GM18520 (cell line): ENCODE data around the gene SLC12A2.

ENCODE experiments used
- ATAC-seq: cut with Tn5 transposase; IDR thresholded peaks from one replicate; pipeline ENCODE4 v1.9.1; 2021; ENCODE audit not compliant: unreplicated experiment

SLC12A2 gene

DNA sequence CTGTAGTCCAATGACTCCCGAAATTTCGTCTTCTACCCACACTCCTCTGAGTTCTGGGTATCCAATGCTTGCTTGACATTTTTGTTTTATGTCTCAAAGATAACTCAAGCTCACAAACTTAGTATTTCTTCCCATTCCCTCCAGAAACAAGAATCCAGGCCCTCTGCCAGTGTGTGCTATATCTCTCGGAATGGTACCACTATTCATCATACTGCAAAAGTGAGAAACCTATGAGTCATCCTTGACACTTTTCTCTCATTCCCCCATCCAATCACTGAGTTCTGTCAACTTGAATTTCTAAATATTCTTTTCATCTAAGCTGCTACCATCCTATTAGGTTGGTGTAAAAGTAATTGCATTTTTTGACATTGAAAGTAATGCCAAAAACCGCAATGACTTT is 9.8 kb downstream of the SLC12A2 start:
- ATAC-seq: no peak

DNA sequence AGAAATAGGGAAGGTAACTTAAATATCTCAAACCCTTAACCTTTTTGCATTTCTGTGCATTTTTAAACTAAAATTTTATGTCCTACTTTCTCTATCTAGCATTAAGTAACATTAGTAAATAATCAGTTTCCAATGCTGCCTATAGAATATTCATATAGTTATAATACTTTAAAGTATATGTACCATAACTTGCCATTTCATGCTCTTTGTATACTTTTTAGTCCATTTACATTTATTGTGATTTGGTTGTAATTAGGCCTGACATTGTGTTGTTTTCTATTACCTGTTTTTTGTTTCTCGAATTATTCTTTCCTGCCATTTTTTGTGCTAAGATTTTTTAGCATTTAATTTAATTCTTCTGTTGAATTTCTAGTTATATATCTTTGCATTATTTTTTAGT is 13.7 kb downstream of the SLC12A2 start:
- ATAC-seq: no peak

GRCh38 chr5:128097781-128098180 is 14.2 kb downstream of the SLC12A2 start:
- ATAC-seq: no peak

- ATAC-seq: no peak
Observed at GRCh38 chr5:128099944-128100343, 16.4 kb downstream of the SLC12A2 start.

GRCh38 chr5:128100860-128101557 is 17.4 kb downstream of the SLC12A2 start:
- ATAC-seq: no peak

GRCh38 chr5:128101676-128102075 is 18.1 kb downstream of the SLC12A2 start:
- no peak for ATAC-seq

GRCh38 chr5:128105203-128105602 is 21.6 kb downstream of the SLC12A2 start:
- no peak for ATAC-seq

DNA sequence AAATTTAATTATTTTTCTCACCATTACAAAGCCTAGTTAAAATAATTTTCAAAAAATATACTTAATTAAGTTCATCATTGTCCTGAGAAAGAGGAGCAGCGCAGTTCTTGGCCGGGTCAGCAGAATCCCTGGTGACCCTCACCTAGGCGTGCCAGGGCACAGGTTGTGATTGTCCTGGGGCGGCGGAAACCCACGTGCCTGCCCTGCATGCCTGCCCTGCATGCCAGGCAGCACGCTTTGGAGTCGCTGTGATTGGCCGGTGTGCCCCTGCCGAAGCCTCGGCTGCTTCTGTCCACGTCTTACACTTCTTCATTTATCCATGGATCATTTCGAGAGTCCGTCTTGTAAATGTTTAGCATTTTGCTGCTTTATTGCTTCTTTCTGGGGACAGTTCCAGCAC is 25.6 kb downstream of the SLC12A2 start:
- ATAC-seq: no peak

DNA sequence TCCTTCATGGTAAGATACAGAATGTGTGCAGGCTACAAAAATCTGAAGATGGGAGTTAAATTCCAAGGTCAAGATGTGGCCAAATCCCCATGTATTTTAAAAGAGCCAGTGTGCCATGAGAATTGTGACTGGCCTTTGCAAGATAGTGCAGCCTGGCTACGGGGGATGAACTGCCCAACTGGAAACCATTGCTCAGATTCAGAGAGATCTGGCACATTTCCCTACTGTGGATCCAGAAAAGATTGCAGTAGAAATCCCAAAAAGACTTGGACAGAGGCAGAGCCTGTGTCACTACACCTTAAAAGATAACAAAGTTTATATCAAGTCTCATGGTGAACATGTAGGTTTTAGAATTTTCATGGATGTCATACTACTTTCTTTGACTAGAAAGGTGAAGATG is 26.2 kb downstream of the SLC12A2 start:
- no peak for ATAC-seq

- ATAC-seq: no peak
Observed at GRCh38 chr5:128111818-128112448, 28.4 kb downstream of the SLC12A2 start.

DNA sequence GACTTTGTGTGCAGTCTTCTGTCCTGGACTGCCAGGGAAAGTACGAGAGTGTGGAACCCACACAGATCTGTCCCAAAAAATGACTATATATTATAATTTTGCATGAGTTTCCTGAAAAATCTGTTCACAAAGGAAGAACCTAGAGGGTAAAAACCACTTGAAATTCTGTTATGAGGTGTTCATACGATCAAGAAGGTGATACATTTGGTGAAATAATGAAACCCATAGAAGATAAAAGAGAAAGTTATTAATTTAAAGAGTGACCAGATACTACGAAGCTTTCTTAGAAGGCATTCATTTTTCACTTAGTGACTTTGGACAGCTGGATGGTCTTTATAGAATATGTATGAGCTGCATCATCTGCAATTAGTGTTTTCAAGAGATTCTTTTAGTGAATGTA is 32.9 kb downstream of the SLC12A2 start:
- ATAC-seq: no peak

- ATAC-seq: no peak
Observed at GRCh38 chr5:128118214-128118613, 34.6 kb downstream of the SLC12A2 start.

DNA sequence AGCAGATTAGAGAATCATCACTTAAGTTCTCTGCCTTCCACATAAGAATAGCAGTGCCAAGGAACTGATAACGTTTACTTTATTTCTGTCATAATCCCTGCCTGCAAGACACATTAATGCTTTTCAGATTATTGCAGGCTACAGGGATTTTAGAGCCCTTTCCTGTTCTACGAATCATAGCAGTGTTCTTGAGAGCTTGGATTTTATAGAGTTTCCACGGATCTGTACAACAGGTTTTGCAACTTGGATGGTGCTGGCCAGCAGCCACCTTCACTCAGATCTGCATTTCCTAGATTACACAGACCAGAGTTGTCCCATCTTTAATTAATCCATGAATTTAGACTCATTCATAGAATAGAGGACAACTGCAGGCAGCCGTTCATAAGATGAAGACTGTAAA is 38.1 kb downstream of the SLC12A2 start:
- no peak for ATAC-seq

DNA sequence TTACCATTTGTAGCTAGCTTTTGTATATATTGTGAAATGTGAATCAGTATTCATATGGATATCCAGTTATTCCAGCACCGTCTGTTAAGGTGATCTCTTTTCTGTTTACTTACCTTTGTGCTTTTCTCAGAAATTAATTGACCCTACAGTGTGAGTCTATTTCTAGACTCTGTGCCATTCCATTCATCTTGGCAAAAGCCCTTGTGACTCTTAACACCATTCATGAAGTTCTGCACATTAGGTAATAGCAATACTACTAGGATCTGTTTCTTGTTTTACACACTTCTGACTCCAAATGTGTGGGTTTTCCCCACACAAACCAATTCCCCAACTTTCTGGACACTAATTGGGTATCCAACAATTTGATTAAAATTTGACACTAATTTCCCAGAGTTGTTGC is 40.4 kb downstream of the SLC12A2 start:
- no peak for ATAC-seq

GRCh38 chr5:128126241-128126640 is 42.7 kb downstream of the SLC12A2 start:
- ATAC-seq: no peak

DNA sequence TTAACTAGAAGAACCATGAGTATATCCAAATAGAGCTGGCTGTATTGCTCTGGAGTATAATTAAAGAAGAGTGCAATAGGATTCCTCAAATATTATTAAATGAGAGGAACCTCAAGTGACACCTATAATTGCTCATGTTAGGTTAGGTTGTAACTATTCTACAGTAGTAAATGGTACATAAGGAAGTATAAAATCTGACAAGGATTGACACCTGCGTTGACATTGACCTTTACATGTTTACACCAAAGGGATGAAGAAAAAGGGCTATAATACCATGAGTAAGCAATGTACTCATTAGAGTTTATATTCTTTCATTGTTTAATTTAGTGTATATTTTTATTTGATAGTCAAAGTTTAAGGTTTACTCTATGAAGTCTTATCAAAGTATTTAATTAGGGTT is 48.9 kb downstream of the SLC12A2 start:
- ATAC-seq: no peak

DNA sequence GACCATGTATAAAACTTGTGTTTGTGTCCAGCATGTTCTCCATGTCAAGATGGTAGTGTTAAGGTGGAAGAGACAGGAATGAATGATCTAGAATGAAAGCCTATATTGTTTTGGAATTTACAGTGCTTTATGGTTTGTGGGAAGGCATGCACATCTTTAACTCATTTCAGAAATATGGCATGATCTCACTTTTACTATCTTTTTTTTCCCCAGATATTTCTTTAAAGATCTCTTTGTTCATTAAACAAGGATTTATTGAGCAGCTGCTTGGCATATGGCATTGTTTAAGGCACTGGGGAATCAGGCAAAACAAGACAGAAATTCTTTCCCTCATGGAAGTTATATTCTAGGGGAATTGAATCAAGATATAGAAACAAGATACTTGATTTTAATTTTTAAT is 51.7 kb downstream of the SLC12A2 start:
- no peak for ATAC-seq

DNA sequence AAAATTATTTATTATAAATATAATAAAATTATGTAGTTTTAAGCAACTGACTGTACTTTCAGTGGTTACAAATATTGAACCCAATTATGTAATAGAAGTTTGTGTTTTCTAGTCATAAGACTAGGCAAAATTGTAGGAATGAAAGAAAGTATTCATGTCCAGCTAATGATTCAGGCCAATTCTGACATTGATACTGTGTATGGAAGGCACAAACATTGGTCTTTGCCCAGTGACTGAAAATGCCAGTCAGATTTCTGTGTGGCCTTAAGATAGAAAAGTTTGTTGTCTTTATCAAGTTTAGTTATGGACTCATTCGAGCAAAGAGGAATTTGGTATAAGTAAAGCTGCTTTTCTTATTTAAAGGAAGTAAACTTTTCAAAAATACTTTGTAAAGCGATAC is 60.3 kb downstream of the SLC12A2 start:
- ATAC-seq: no peak

GRCh38 chr5:128144491-128144890 is 60.9 kb downstream of the SLC12A2 start:
- no peak for ATAC-seq

GRCh38 chr5:128146671-128147070 is 63.1 kb downstream of the SLC12A2 start:
- no peak for ATAC-seq

DNA sequence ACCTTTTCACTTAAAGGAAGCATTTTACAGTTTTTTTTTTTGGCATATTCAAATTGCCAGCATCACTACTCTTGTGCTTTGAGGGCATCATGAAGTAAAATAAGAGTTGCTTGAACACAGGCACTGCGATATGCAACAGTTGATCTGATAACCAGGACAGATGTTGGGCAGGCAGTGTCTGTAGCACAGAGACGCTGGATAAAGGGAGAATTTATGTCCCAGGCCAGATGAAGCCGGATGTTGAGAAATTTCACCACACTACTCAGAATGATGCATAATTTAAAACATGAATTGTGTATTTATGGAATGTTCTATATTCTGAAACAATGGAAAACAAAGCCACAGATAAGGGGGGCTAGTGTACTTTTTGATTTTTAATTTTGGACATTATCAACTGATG is 71.4 kb downstream of the SLC12A2 start:
- ATAC-seq: no peak

- no peak for ATAC-seq
Observed at GRCh38 chr5:128155776-128156175, 72.2 kb downstream of the SLC12A2 start.

GRCh38 chr5:128156521-128156920 is 73.0 kb downstream of the SLC12A2 start:
- ATAC-seq: no peak
